ENCODE data around the gene PGA5. TPM values are rescaled to one million over a fixed set of nuclear protein-coding genes. Genes with fewer than 3 reads are reported as not detected.

The PGA5 gene
- total RNA-seq, 1 donor from 2014 or later: not detected

DNA sequence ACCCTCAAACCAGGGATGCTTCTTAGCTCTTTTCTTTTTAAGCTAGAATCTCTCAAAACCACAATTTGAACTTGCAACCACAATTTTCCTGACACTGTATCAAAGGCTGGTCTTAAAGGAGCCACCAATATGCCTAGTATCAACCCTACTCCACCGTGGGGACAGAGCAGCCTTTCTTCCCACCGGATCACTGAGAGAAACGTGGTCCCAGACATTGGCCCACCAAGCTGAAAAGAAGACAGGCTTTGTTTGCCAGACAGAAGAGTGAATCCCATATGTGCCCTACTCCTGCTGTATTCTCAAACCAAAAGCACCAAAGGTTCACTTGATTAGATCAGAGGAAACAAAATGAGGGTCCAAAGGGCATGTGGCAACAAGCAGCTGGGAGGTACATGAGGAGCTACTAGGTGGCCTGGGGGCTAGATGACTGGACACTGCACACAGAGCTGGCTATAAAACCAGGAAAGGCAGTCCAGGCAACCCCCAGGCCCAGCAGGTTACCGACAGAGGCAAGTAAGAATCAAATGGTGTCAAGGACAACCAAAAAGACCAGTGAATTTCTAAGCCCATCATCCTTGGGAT is 57.8 kb downstream of the PGA5 start:
- peak overlapping the region; percentile 53 for H3K27ac ChIP-seq (replicated peaks)
- no peak for TF ChIP-seq CTCF (IDR thresholded peaks at IDR 0.05; ENCODE audit: borderline replicate concordance)
- no peak overlapping the region for H3K4me3 ChIP-seq
- no peak for DNase-seq
- peaks cover 41% of the 10 kb centered on the region for H3K4me1 ChIP-seq
- intact Hi-C loops (cut with micrococcal nuclease): no loop called here
- H3K27me3 ChIP-seq (ENCODE audit: low read depth): no peaks in the 10 kb centered on the region
- no peaks in the 10 kb centered on the region for H3K9me3 ChIP-seq (replicated peaks)
- peaks cover 52% of the 10 kb centered on the region for H3K36me3 ChIP-seq

Other genes starting within 250 kb of the PGA5 start
- 0.30 TPM for gene CD5, start 138.7 kb upstream of the PGA5 start, total RNA-seq
- gene VPS37C, start 79.7 kb upstream of the PGA5 start, total RNA-seq: 15.8 TPM
- gene PGA3, start 37.7 kb upstream of the PGA5 start, total RNA-seq: 0.19 TPM
- 1.3 TPM for gene PGA4, start 18.8 kb upstream of the PGA5 start, total RNA-seq
- 0.77 TPM for gene VWCE, start 54.1 kb downstream of the PGA5 start, total RNA-seq
- gene DDB1, start 91.9 kb downstream of the PGA5 start, total RNA-seq: 128 TPM
- gene TKFC, start 92.1 kb downstream of the PGA5 start, total RNA-seq: 17.8 TPM
- 10.5 TPM for gene CYB561A3, start 120.7 kb downstream of the PGA5 start, total RNA-seq
- 20.9 TPM for gene TMEM138, start 121.2 kb downstream of the PGA5 start, total RNA-seq
- gene TMEM216, start 151.4 kb downstream of the PGA5 start, total RNA-seq: 4.9 TPM
- gene CPSF7, start 188.8 kb downstream of the PGA5 start, total RNA-seq: 39.9 TPM
- 38.1 TPM for gene SDHAF2, start 188.9 kb downstream of the PGA5 start, total RNA-seq

All from left ventricle myocardium inferior (tissue), 1 donor.